A673 (cell line): ENCODE measurements around the gene CELSR1. TPM values are rescaled to one million over a fixed set of nuclear protein-coding genes. Genes with fewer than 3 reads are reported as not detected.
"Not testable (repeated sequence)": the region's sequence is repeated elsewhere in the genome, so short reads cannot be mapped to it uniquely, and the experiment has no call there.

Source experiments
- BruUV-seq: library from RNA; stranded (reverse); fragments of 400-500 nt; replicated peaks from 2 replicates; lab custom pipeline; 2021; lab: Mats Ljungman, UMichigan
- CTCF ChIA-PET: fragments of 300-600 bp; sonication (Branson Sonifier 250); formaldehyde crosslinking; loops from one replicate; lab custom pipeline; 2022; ENCODE audit warnings: antibody characterized with exemption; lab: Charles Lee
- POLR2A ChIA-PET: fragments of 300-600 bp; sonication (Branson Sonifier 250); formaldehyde crosslinking; loops from one replicate; lab custom pipeline; 2022; ENCODE audit warnings: antibody characterized with exemption; ENCODE audit not compliant: low non-redundant PET; lab: Charles Lee
- DNase-seq: peaks from one replicate; pipeline ENCODE4 v3.0.0-alpha.2; 2015; ENCODE audit warnings: low spot score
- H3K27ac ChIP-seq: fragments of 200-600 bp; sonication (generic); 2 replicates; pipeline ENCODE4 v1.5.1; 2016; ENCODE audit warnings: mixed run types, low read depth, mild to moderate bottlenecking, mixed read lengths, antibody characterized with exemption, low read length; ENCODE audit not compliant: poor library complexity, severe bottlenecking
- H3K27me3 ChIP-seq: fragments of 200-600 bp; sonication (generic); replicated peaks from 2 replicates; pipeline ENCODE4 v1.6.1; 2017; ENCODE audit warnings: mixed run types, low read depth, mild to moderate bottlenecking, mixed read lengths, antibody characterized with exemption, low read length; ENCODE audit not compliant: insufficient read depth, poor library complexity
- H3K36me3 ChIP-seq: fragments of 200-600 bp; sonication (generic); 2 replicates; pipeline ENCODE4 v1.6.1; 2016; ENCODE audit warnings: mixed run types, mild to moderate bottlenecking, mixed read lengths, antibody characterized with exemption, low read length; ENCODE audit not compliant: insufficient read depth, poor library complexity, severe bottlenecking
- H3K4me1 ChIP-seq: fragments of 200-600 bp; sonication (generic); 2 replicates; pipeline ENCODE4 v1.6.1; 2017; ENCODE audit warnings: mixed run types, mild to moderate bottlenecking, mixed read lengths, antibody characterized with exemption, low read length; ENCODE audit not compliant: insufficient read depth, poor library complexity, severe bottlenecking
- H3K4me3 ChIP-seq: fragments of 200-600 bp; sonication (generic); 2 replicates; pipeline ENCODE4 v1.5.1; 2016; ENCODE audit warnings: low read depth, mixed run types, mild to moderate bottlenecking, mixed read lengths, low read length; ENCODE audit not compliant: poor library complexity, severe bottlenecking
- H3K9me3 ChIP-seq: fragments of 200-600 bp; sonication (generic); 2 replicates; pipeline ENCODE4 v1.6.1; 2016; ENCODE audit warnings: mixed run types, low read depth, mild to moderate bottlenecking, mixed read lengths, antibody characterized with exemption, low read length; ENCODE audit not compliant: poor library complexity, severe bottlenecking
- CTCF ChIP-seq: fragments of 300-800, 200-600 bp; sonication (generic); conservative IDR thresholded peaks from 2 replicates; pipeline ENCODE4 v1.5.1; 2017; ENCODE audit warnings: low read depth, mild to moderate bottlenecking, antibody characterized with exemption, low read length, moderate library complexity, mixed read lengths
- EZH2 ChIP-seq: fragments of 200-600 bp; sonication (generic); IDR thresholded peaks from 2 replicates; pipeline ENCODE4 v1.6.1; 2017; ENCODE audit warnings: borderline replicate concordance, low read depth, mild to moderate bottlenecking, mixed read lengths, antibody characterized with exemption, low read length; ENCODE audit not compliant: poor library complexity, severe bottlenecking
- intact Hi-C: fragments of 100-400 bp; cut with micrococcal nuclease; formaldehyde crosslinking; loops from one replicate; pipeline ENCODE4 v1.10.0; 2022; ENCODE audit not compliant: unreplicated experiment
- total RNA-seq: library from RNA; stranded (reverse); gene quantifications from 2 replicates; pipeline ENCODE4 v1.2.3, GENCODE V29; 2021

The CELSR1 gene
- total RNA-seq, 1 experiment from 2014 or later = 2.3 TPM

- no peaks in the 10 kb centered on the region for H3K9me3 ChIP-seq
- no peak overlapping the region for H3K27ac ChIP-seq
- H3K36me3 ChIP-seq = no peaks in the 10 kb centered on the region
- CTCF ChIA-PET = no interaction called here
- no peaks in the 10 kb centered on the region for H3K4me1 ChIP-seq
- no TSS peak for BruUV-seq
- DNase-seq = no peak
- intact Hi-C loops = no loop called here
- H3K4me3 ChIP-seq = no peak overlapping the region
- TF ChIP-seq EZH2 (no peak), CTCF (no peak)
- H3K27me3 ChIP-seq = no peaks in the 10 kb centered on the region
- POLR2A ChIA-PET = no interaction called here
Measured at GRCh38 chr22:46397951-46398350, 139.5 kb downstream of the CELSR1 start.

- BruUV-seq = no TSS peak
- no peak overlapping the region for H3K4me3 ChIP-seq
- no peaks in the 10 kb centered on the region for H3K4me1 ChIP-seq
- H3K9me3 ChIP-seq = no peaks in the 10 kb centered on the region
- ChIA-PET CTCF (no interaction called here), POLR2A (no interaction called here)
- no peak overlapping the region for H3K27ac ChIP-seq
- DNase-seq = no peak
- TF ChIP-seq CTCF (no peak), EZH2 (no peak)
- H3K36me3 ChIP-seq = no peaks in the 10 kb centered on the region
- H3K27me3 ChIP-seq = no peaks in the 10 kb centered on the region
- intact Hi-C loops = no loop called here
Measured at GRCh38 chr22:46397514-46397913, 139.9 kb downstream of the CELSR1 start.

DNA sequence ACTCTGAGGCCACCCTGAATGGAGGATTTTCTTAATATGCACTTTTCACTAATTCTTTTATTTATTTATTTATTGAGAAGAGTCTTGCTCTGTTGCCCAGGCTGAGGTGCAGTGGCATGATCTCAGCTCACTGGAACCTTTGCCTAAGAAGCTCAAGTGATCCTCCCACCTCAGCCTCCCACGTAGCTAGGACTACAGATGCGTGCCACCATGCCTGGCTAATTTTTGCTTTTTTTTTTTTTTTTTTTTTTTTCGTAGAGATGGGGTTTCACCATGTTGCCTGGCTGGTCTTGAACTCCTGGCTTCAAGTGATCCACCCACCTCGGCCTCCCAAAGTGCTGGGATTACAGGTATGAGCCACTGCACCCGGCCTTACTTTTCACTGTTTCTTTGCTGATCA, 140.4 kb downstream of the CELSR1 start:
- intact Hi-C loops, H3K4me3 ChIP-seq, H3K27me3 ChIP-seq, H3K4me1 ChIP-seq, H3K27ac ChIP-seq, DNase-seq, BruUV-seq, H3K9me3 ChIP-seq, CTCF ChIA-PET, POLR2A ChIA-PET, H3K36me3 ChIP-seq: not testable (repeated sequence)

DNA sequence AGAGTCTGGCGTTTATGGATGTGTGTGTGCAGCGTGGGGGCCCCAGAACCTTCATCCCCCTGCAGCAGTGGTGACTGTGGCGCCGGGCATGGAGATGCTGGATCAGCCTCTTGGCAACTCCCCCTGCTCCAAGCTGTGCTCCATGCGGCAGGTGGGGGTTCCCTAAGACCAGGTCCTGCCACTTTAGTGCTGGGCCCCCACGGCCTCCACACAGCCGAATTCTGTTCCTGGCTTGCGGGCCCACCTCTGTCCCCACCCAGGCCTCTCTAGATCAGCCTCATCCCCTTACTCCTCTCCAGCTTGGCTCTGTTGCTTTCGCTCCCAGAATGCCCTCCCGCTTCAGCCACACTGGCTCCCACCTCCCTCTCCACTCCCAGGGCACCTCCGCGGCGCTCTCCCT, 142.3 kb downstream of the CELSR1 start:
- POLR2A ChIA-PET = no interaction called here
- no peaks in the 10 kb centered on the region for H3K4me1 ChIP-seq
- H3K4me3 ChIP-seq = no peak overlapping the region
- BruUV-seq = no TSS peak
- DNase-seq = no peak
- TF ChIP-seq CTCF = no peak
- no peak for TF ChIP-seq EZH2
- no peaks in the 10 kb centered on the region for H3K9me3 ChIP-seq
- no peak overlapping the region for H3K27ac ChIP-seq
- intact Hi-C loops = no loop called here
- H3K27me3 ChIP-seq = no peaks in the 10 kb centered on the region
- no peaks in the 10 kb centered on the region for H3K36me3 ChIP-seq
- CTCF ChIA-PET = no interaction called here
